ENCODE results near the gene APBB2. TPM values are rescaled to one million over a fixed set of nuclear protein-coding genes. Genes with fewer than 3 reads are reported as not detected.
A peak's percentile ranks its signal among the peaks of the same experiment; 100 is the strongest.

Gene APBB2
- total and polyA plus RNA-seq, 2 of the 4 experiments (the other 2 are of a cell fraction) = 47.9 to 75.5 TPM

DNA sequence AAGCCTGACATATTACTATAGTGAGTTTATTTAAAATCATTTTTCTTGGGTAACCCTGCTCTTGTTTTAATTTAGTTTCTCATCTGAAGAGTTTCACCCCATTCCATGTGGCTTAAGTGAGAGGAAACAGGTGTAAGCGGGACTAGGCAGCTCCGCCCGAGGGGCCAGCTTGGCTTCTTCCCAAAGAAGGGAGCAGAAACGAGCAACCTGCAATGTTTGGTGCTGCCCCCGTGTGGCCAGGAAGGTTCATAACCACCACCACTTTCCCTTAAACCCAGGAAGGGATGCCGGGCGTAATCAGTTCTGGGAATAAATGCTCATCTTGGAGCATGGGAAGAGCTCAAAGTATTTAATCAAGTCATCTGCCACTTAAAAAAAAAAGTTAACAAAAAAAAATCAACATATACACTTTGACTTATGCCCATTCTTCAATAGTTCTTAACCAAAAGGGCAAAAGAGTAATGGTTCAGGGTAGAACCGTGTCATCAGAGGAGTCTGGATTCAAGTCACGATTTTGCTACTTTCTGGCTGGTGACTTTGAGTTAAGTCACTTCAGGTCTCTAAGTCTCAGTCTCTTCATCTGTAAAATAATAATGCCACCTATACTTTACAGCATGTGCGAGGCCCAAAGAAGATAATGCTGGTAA lies 316.7 kb downstream of the APBB2 start:
- H3K4me1 ChIP-seq (ENCODE audit: control insufficient read depth, insufficient read depth, low read length) = peaks cover 2% of the 10 kb centered on the region
- intact Hi-C loops (cut with micrococcal nuclease) (loop anchor here (1.0 kb wide), 1 partner anchor 160 kb away; no protein-coding TSS in a partner anchor), in situ Hi-C loops (cut with MboI; ENCODE audit: low sequenced_read_pairs) (no loop called here), dilution Hi-C loops (cut with HindIII; ENCODE audit: low sequenced_read_pairs, unreplicated experiment) (no loop called here)
- DNase-seq (peak; percentile 51), ATAC-seq (ENCODE audit: low read depth) (peak; percentile 74)
- no peak overlapping the region for H3K9ac ChIP-seq (ENCODE audit: low read depth, low read length)
- H3K27me3 ChIP-seq (ENCODE audit: control insufficient read depth, insufficient read depth, low read length) = no peaks in the 10 kb centered on the region
- H2AK9ac ChIP-seq (replicated peaks; ENCODE audit: low read depth, low read length, poor library complexity) = no peak overlapping the region
- no peak overlapping the region for H3K4me2 ChIP-seq (ENCODE audit: low read depth, low read length)
- H3K9me3 ChIP-seq (ENCODE audit: control insufficient read depth, insufficient read depth, low read length) = no peaks in the 10 kb centered on the region
- no peak overlapping the region for H3K4me3 ChIP-seq (ENCODE audit: insufficient read depth, low read depth, low read length)
- H3K9me1 ChIP-seq (ENCODE audit: insufficient read depth, low read length) = no peaks in the 10 kb centered on the region
- H3K18ac ChIP-seq (ENCODE audit: low read depth, low read length) = no peak overlapping the region
- BruUV-seq (replicated peaks) = no TSS peak
- H3K27ac ChIP-seq (ENCODE audit: insufficient read depth, low read length) = no peak overlapping the region
- H4K8ac ChIP-seq (ENCODE audit: low read depth in 2 of 2, low read length in 2 of 2) = no peak overlapping the region
- no peak overlapping the region for H2AFZ ChIP-seq (replicated peaks; ENCODE audit: low read length, poor library complexity)
- H3K4ac ChIP-seq (ENCODE audit: low read depth, low read length) = no peak overlapping the region
- H2BK120ac ChIP-seq (ENCODE audit: low read depth, low read length) = no peak overlapping the region
- no peak overlapping the region for H4K5ac ChIP-seq (ENCODE audit: low read depth, low read length)
- peaks cover 7% of the 10 kb centered on the region for H3K36me3 ChIP-seq (ENCODE audit: control insufficient read depth, insufficient read depth, low read length)
- TF ChIP-seq RAD21 (IDR thresholded peaks at IDR 0.05; ENCODE audit: low read length) (peak; percentile 50), SMC3 (IDR thresholded peaks at IDR 0.05; ENCODE audit: low read depth, low read length) (peak; percentile 50; the same call in 1 of the 2 replicates), RCOR1 (IDR thresholded peaks at IDR 0.05; ENCODE audit: insufficient replicate concordance, low read length) (no peak)
- TF ChIP-seq, protein P1, sequence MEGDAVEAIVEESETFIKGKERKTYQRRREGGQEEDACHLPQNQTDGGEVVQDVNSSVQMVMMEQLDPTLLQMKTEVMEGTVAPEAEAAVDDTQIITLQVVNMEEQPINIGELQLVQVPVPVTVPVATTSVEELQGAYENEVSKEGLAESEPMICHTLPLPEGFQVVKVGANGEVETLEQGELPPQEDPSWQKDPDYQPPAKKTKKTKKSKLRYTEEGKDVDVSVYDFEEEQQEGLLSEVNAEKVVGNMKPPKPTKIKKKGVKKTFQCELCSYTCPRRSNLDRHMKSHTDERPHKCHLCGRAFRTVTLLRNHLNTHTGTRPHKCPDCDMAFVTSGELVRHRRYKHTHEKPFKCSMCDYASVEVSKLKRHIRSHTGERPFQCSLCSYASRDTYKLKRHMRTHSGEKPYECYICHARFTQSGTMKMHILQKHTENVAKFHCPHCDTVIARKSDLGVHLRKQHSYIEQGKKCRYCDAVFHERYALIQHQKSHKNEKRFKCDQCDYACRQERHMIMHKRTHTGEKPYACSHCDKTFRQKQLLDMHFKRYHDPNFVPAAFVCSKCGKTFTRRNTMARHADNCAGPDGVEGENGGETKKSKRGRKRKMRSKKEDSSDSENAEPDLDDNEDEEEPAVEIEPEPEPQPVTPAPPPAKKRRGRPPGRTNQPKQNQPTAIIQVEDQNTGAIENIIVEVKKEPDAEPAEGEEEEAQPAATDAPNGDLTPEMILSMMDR (conservative IDR thresholded peaks at IDR 0.05; ENCODE audit: low read depth, low read length) = peak; percentile 62
- no peak overlapping the region for H3K23ac ChIP-seq (ENCODE audit: low read depth, low read length)
- no peak overlapping the region for H4K91ac ChIP-seq (ENCODE audit: insufficient read depth, low read depth, low read length)
- H3K56ac ChIP-seq (ENCODE audit: extremely low read depth, insufficient read depth, low read length) = no peak overlapping the region
- no peaks in the 10 kb centered on the region for H4K20me1 ChIP-seq (ENCODE audit: insufficient read depth, low read length)
- ChIA-PET CTCF (interaction anchor here (0.6 to 2.0 kb wide), 5 partner anchors 13 to 841 kb away, joined by 3 to 7 read pairs (median 4); partner anchors contain the start of gene N4BP2), POLR2A (ENCODE audit: unreplicated experiment) (no interaction called here)
- no peak overlapping the region for H3K14ac ChIP-seq (replicated peaks; ENCODE audit: low read depth, low read length)
- no peak overlapping the region for H2BK5ac ChIP-seq (ENCODE audit: low read depth, low read length, poor library complexity, severe bottlenecking)
- WGBS, 2 experiments (ENCODE audit: extremely low coverage in 2 of 2, insufficient read length in 1 of 2) = no CpG with 5 or more reads among the region's 10 CpGs
- H3K79me1 ChIP-seq (ENCODE audit: low read depth in 1 of 2, low read length in 2 of 2) = no peaks in the 10 kb centered on the region
- no peak overlapping the region for H2AK5ac ChIP-seq (ENCODE audit: low read depth, low read length)
- no peak overlapping the region for H2BK20ac ChIP-seq (ENCODE audit: low read depth, low read length)
- no peak overlapping the region for H2BK15ac ChIP-seq (ENCODE audit: low read depth, low read length)

Data from IMR-90 (cell line).